ENCODE results near the gene NEUROG1. TPM values are rescaled to one million over a fixed set of nuclear protein-coding genes. Genes with fewer than 3 reads are reported as not detected.

NEUROG1 gene
- polyA plus RNA-seq, 3 donors, result not detected

DNA sequence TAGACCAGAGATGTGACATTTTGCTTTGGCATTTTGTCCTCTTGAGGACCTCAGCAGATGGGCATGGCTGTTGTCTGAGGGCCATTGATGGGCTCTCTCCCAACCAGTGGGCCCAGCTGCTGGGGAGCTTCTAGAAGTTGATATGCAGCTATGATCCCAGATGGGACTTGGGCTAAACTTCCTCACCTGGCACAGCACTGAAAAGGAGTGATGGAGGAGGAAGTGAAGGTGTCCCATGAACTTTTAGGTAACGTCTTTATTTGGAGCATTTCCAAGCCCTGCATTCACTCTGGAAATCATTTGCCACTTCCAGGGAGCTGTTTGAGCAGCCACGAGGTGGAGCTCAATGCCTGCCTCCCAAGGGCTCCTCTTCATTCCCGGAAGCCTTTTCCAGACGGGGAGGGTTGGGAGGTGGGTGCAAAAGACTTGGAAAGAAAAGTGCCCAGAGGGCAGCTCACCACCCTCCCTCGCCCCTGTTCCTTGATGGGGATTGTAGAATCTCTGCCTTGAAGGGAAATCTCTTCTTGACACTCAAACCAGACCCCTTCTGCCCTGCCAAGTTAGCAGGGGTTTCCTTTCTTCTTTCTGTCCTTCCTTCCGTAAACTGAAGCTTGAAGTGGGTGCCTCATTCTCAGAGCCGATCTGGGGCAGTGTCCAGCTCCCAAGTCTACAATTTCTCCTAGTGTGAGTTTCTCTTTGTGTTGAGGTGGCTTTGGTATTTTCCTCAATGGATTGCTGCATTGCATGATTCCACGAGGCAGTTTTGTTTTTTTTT is 18.1 kb upstream of the NEUROG1 start:
- Histone ChIP-seq H3K4me2 (replicated peaks; ENCODE audit: extremely low read depth, low read length, poor library complexity, severe bottlenecking) (no peak overlapping the region), H3K27ac (ENCODE audit: low read depth in 1 of 2, low read length in 2 of 2) (no peak overlapping the region), H3K9me3 (replicated peaks in 1 of 2; ENCODE audit: control insufficient read depth in 1 of 2, insufficient read depth in 1 of 2, low read length in 2 of 2) (no peaks in the 10 kb centered on the region), H3K27me3 (ENCODE audit: control insufficient read depth in 2 of 2, insufficient read depth in 2 of 2, low read length in 2 of 2) (peaks cover 23 to 64% of the 10 kb centered on the region in 2 donors), H4K20me1 (ENCODE audit: insufficient read depth, low read length) (no peaks in the 10 kb centered on the region), H3K79me2 (ENCODE audit: insufficient read depth, low read length) (no peaks in the 10 kb centered on the region), H3K9ac (ENCODE audit: insufficient read depth, low read length, poor library complexity, severe bottlenecking) (no peak overlapping the region), H3K4me3 (replicated peaks in 1 of 3; ENCODE audit: low read depth in 2 of 3, low read length in 3 of 3) (no peak overlapping the region), H3K36me3 (replicated peaks in 1 of 2; ENCODE audit: control insufficient read depth in 1 of 2, insufficient read depth in 2 of 2, low read length in 2 of 2) (no peaks in the 10 kb centered on the region), H3K4me1 (ENCODE audit: control insufficient read depth in 1 of 2, insufficient read depth in 2 of 2, low read length in 2 of 2) (no peaks in the 10 kb centered on the region), H2AFZ (ENCODE audit: insufficient read depth, low read depth, low read length, poor library complexity, severe bottlenecking) (no peak overlapping the region)
- TF ChIP-seq, protein P1, sequence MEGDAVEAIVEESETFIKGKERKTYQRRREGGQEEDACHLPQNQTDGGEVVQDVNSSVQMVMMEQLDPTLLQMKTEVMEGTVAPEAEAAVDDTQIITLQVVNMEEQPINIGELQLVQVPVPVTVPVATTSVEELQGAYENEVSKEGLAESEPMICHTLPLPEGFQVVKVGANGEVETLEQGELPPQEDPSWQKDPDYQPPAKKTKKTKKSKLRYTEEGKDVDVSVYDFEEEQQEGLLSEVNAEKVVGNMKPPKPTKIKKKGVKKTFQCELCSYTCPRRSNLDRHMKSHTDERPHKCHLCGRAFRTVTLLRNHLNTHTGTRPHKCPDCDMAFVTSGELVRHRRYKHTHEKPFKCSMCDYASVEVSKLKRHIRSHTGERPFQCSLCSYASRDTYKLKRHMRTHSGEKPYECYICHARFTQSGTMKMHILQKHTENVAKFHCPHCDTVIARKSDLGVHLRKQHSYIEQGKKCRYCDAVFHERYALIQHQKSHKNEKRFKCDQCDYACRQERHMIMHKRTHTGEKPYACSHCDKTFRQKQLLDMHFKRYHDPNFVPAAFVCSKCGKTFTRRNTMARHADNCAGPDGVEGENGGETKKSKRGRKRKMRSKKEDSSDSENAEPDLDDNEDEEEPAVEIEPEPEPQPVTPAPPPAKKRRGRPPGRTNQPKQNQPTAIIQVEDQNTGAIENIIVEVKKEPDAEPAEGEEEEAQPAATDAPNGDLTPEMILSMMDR (IDR thresholded peaks at IDR 0.05), result no peak
- Mint-ChIP-seq H3K4me3 (peak overlapping the region; percentile 17 to 35), H3K9me3 (no peaks in the 10 kb centered on the region), H3K27ac (peak overlapping the region in 1 of 7 donors; percentile 8), H3K4me1 (peaks cover 3% of the 10 kb centered on the region), H3K27me3 (ENCODE audit: low read depth in 3 of 3) (peaks cover 47 to 71% (median 61%) of the 10 kb centered on the region in 3 donors), H3K36me3 (no peaks in the 10 kb centered on the region)
- DNase-seq, result no peak
- intact Hi-C loops (cut with micrococcal nuclease), result loop anchor here in 1 of 2 donors (2.0 kb wide), 1 partner anchor 87 kb away; no protein-coding TSS in a partner anchor
- 0% methylated on average over 1 of the region's 8 CpGs for WGBS (ENCODE audit: insufficient coverage)

DNA sequence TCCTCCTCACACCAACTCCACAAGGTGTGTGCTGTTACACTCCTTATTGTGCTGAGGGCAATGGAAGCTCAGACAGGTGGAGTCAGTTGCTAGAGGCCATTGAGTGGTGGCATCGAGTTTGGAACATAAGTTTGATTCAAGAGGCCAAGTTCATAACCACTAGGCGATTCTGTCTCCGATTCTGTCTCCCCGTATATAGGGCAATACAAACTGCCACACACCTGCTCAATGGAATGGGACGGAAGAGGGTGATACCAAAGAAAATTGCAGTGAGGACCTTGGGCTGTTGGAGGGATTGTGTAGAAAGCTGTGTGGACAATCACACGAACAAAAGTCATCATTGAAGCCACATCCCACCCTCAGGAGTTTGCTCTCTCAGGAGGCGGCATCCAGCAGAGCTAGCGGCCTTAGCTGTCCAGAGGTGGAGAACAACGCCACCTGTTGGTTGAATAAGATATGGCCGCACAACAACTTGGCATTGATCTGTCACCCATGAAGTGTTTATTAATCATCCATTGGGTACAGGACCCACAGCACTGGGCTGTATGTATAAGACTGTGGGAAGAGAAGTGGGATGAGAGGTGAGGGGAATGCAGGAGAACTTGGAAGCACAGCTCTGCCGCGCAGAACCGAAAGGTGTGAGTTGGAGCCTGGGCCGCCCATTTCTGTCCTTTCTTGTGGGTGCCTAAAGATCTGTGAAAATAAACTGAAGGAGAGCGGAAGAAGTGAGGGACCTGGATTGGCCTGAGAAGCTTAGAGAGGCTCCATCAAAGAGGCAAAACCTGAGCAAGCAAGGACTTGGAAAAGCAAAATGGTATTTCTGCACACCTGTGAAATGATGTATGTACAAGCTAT is 16.1 kb upstream of the NEUROG1 start:
- TF ChIP-seq, protein P1 (IDR thresholded peaks at IDR 0.05), result peak; percentile 91
- peak; percentile 55 to 68 (median 63) for DNase-seq
- H3K4me1 Mint-ChIP-seq, result peaks cover 3% of the 10 kb centered on the region
- Histone ChIP-seq H3K36me3 (replicated peaks in 1 of 2; ENCODE audit: control insufficient read depth in 1 of 2, insufficient read depth in 2 of 2, low read length in 2 of 2) (no peaks in the 10 kb centered on the region), H3K4me3 (replicated peaks in 1 of 3; ENCODE audit: low read depth in 2 of 3, low read length in 3 of 3) (no peak overlapping the region), H3K79me2 (ENCODE audit: insufficient read depth, low read length) (no peaks in the 10 kb centered on the region), H3K27ac (ENCODE audit: low read depth in 1 of 2, low read length in 2 of 2) (no peak overlapping the region), H3K9me3 (replicated peaks in 1 of 2; ENCODE audit: control insufficient read depth in 1 of 2, insufficient read depth in 1 of 2, low read length in 2 of 2) (no peaks in the 10 kb centered on the region), H2AFZ (ENCODE audit: insufficient read depth, low read depth, low read length, poor library complexity, severe bottlenecking) (no peak overlapping the region), H3K9ac (ENCODE audit: insufficient read depth, low read length, poor library complexity, severe bottlenecking) (no peak overlapping the region), H4K20me1 (ENCODE audit: insufficient read depth, low read length) (no peaks in the 10 kb centered on the region), H3K4me2 (replicated peaks; ENCODE audit: extremely low read depth, low read length, poor library complexity, severe bottlenecking) (no peak overlapping the region), H3K27me3 (ENCODE audit: control insufficient read depth in 2 of 2, insufficient read depth in 2 of 2, low read length in 2 of 2) (peaks cover 36 to 71% of the 10 kb centered on the region in 2 donors), H3K4me1 (ENCODE audit: control insufficient read depth in 1 of 2, insufficient read depth in 2 of 2, low read length in 2 of 2) (no peaks in the 10 kb centered on the region)
- WGBS (ENCODE audit: insufficient coverage), result 41% methylated on average over 9 of the region's 15 CpGs
- intact Hi-C loops (cut with micrococcal nuclease), result loop anchor here in 1 of 2 donors (2.0 kb wide), 1 partner anchor 85 kb away; no protein-coding TSS in a partner anchor
- H3K4me3 Mint-ChIP-seq, result peak overlapping the region in 1 of 2 donors; percentile 23
- peaks cover 0 to under 1% (median 0%) of the 10 kb centered on the region in 7 donors for H3K9me3 Mint-ChIP-seq
- peak overlapping the region in 1 of 7 donors; percentile 17 for H3K27ac Mint-ChIP-seq
- no peaks in the 10 kb centered on the region for H3K36me3 Mint-ChIP-seq
- H3K27me3 Mint-ChIP-seq (ENCODE audit: low read depth in 3 of 3), result peaks cover 60 to 73% (median 69%) of the 10 kb centered on the region in 3 donors
